CD4-positive, alpha-beta T cell treated with Interferon gamma for 1 hour (primary cell): ENCODE data around the gene ATP2B2.
A peak's percentile ranks its signal among the peaks of the same experiment; 100 is the strongest.

Source experiments
- DNase-seq: peaks from one replicate; pipeline ENCODE4 v3.0.0-alpha.2; 2020

Gene ATP2B2

GRCh38 chr3:10447110-10447509, 58.3 kb downstream of the ATP2B2 start:
- DNase-seq = no peak

GRCh38 chr3:10445561-10446175, 59.7 kb downstream of the ATP2B2 start:
- no peak for DNase-seq

GRCh38 chr3:10444511-10444910, 60.9 kb downstream of the ATP2B2 start:
- no peak for DNase-seq

- no peak for DNase-seq
Observed at GRCh38 chr3:10444110-10444429, 61.3 kb downstream of the ATP2B2 start.

- no peak for DNase-seq
Observed at GRCh38 chr3:10443272-10444109, 61.9 kb downstream of the ATP2B2 start.

- DNase-seq = no peak
Observed at GRCh38 chr3:10442151-10442795, 63.1 kb downstream of the ATP2B2 start.

- DNase-seq = no peak
Observed at GRCh38 chr3:10440684-10441083, 64.7 kb downstream of the ATP2B2 start.

- DNase-seq = no peak
Observed at GRCh38 chr3:10438902-10439610, 66.3 kb downstream of the ATP2B2 start.

GRCh38 chr3:10437995-10438901, 67.1 kb downstream of the ATP2B2 start:
- DNase-seq = no peak

GRCh38 chr3:10437272-10437994, 68.0 kb downstream of the ATP2B2 start:
- DNase-seq = peak; percentile 74

- DNase-seq = no peak
Observed at GRCh38 chr3:10435850-10436249, 69.5 kb downstream of the ATP2B2 start.

- no peak for DNase-seq
Observed at GRCh38 chr3:10434938-10435336, 70.4 kb downstream of the ATP2B2 start.

GRCh38 chr3:10434144-10434937, 71.0 kb downstream of the ATP2B2 start:
- no peak for DNase-seq

- no peak for DNase-seq
Observed at GRCh38 chr3:10432931-10433330, 72.5 kb downstream of the ATP2B2 start.

GRCh38 chr3:10432156-10432845, 73.1 kb downstream of the ATP2B2 start:
- no peak for DNase-seq

GRCh38 chr3:10430805-10431204, 74.6 kb downstream of the ATP2B2 start:
- DNase-seq = no peak

- DNase-seq = no peak
Observed at GRCh38 chr3:10428406-10429091, 76.8 kb downstream of the ATP2B2 start.

GRCh38 chr3:10426346-10427220, 78.8 kb downstream of the ATP2B2 start:
- no peak for DNase-seq
